Measurements from ENCODE around the gene OR4D2. TPM values are rescaled to one million over a fixed set of nuclear protein-coding genes. Genes with fewer than 3 reads are reported as not detected.

The OR4D2 gene
- total RNA-seq, 1 experiment from 2014 or later = not detected

GRCh38 chr17:58200024-58200633 lies 33.3 kb downstream of the OR4D2 start:
- H3K4me3 Mint-ChIP-seq (ENCODE audit: unreplicated experiment) = no peak overlapping the region
- no peak overlapping the region for H3K27ac Mint-ChIP-seq (ENCODE audit: unreplicated experiment)
- intact Hi-C loops (cut with micrococcal nuclease; ENCODE audit: unreplicated experiment) = loop anchor here (1.0 kb wide), 1 partner anchor 19 kb away; the partner anchor contains the start of gene MKS1

GRCh38 chr17:58202859-58203258 lies 36.1 kb downstream of the OR4D2 start:
- H3K4me3 ChIP-seq (ENCODE audit: low read depth, low read length) = no peak overlapping the region
- H3K36me3 ChIP-seq (ENCODE audit: control insufficient read depth, insufficient read depth, low read length) = no peaks in the 10 kb centered on the region
- Mint-ChIP-seq H3K27me3 (ENCODE audit: insufficient read depth, unreplicated experiment) (no peaks in the 10 kb centered on the region), H3K27ac (ENCODE audit: unreplicated experiment) (no peak overlapping the region), H3K36me3 (ENCODE audit: insufficient read depth, unreplicated experiment) (no peaks in the 10 kb centered on the region), H3K4me3 (ENCODE audit: unreplicated experiment) (no peak overlapping the region), H3K4me1 (ENCODE audit: low read depth, unreplicated experiment) (peaks cover 8% of the 10 kb centered on the region), H3K9me3 (ENCODE audit: unreplicated experiment) (no peaks in the 10 kb centered on the region)
- no TSS peak for BruUV-seq (replicated peaks)
- H3K27me3 ChIP-seq (replicated peaks; ENCODE audit: control insufficient read depth, insufficient read depth, low read length) = no peaks in the 10 kb centered on the region
- no peaks in the 10 kb centered on the region for H3K9me3 ChIP-seq
- H3K4me1 ChIP-seq = peaks cover 5% of the 10 kb centered on the region; the same call in 1 of the 2 replicates
- TF ChIP-seq CTCF (IDR thresholded peaks at IDR 0.05; ENCODE audit: insufficient read depth in 1 of 2, low read depth in 1 of 2, low read length in 1 of 2, severe bottlenecking in 1 of 2, unreplicated experiment in 1 of 2) = no peak
- ChIA-PET CTCF (interaction anchor here (0.6 kb wide), 2 partner anchors 57 to 232 kb away, joined by 4 read pairs; no protein-coding TSS in a partner anchor), POLR2A (no interaction called here)
- intact Hi-C loops (cut with micrococcal nuclease; ENCODE audit: unreplicated experiment) = no loop called here
- no peak for DNase-seq

More at GRCh38 chr17:58200024-58200633, 33.3 kb downstream of the OR4D2 start:
- H3K4me1 ChIP-seq = no peaks in the 10 kb centered on the region
- Mint-ChIP-seq H3K4me1 (ENCODE audit: low read depth, unreplicated experiment) (peaks cover 8% of the 10 kb centered on the region), H3K27me3 (ENCODE audit: insufficient read depth, unreplicated experiment) (peaks cover 4% of the 10 kb centered on the region), H3K9me3 (ENCODE audit: unreplicated experiment) (no peaks in the 10 kb centered on the region), H3K36me3 (ENCODE audit: insufficient read depth, unreplicated experiment) (no peaks in the 10 kb centered on the region)
- no peaks in the 10 kb centered on the region for H3K36me3 ChIP-seq (ENCODE audit: control insufficient read depth, insufficient read depth, low read length)
- BruUV-seq (replicated peaks) = no TSS peak
- ChIA-PET POLR2A (interaction anchor here (0.7 kb wide), 1 partner anchor 50 kb away, joined by 3 read pairs; no protein-coding TSS in a partner anchor), CTCF (interaction anchor here (0.5 to 1.1 kb wide), 7 partner anchors 19 to 315 kb away, joined by 3 to 8 read pairs (median 3); partner anchors contain the start of genes MKS1 and SRSF1)
- H3K9me3 ChIP-seq = no peaks in the 10 kb centered on the region
- H3K27me3 ChIP-seq (replicated peaks; ENCODE audit: control insufficient read depth, insufficient read depth, low read length) = no peaks in the 10 kb centered on the region
- peak; percentile 51 to 53 for TF ChIP-seq CTCF (IDR thresholded peaks at IDR 0.05; ENCODE audit: insufficient read depth in 1 of 2, low read depth in 1 of 2, low read length in 1 of 2, severe bottlenecking in 1 of 2, unreplicated experiment in 1 of 2)
- H3K4me3 ChIP-seq (ENCODE audit: low read depth, low read length) = no peak overlapping the region
- DNase-seq = peak; percentile 71 to 73

GRCh38 chr17:58204796-58205195 lies 38.0 kb downstream of the OR4D2 start:
- Mint-ChIP-seq H3K4me1 (ENCODE audit: low read depth, unreplicated experiment) (peaks cover 18% of the 10 kb centered on the region), H3K9me3 (ENCODE audit: unreplicated experiment) (no peaks in the 10 kb centered on the region), H3K27ac (ENCODE audit: unreplicated experiment) (no peak overlapping the region), H3K36me3 (ENCODE audit: insufficient read depth, unreplicated experiment) (no peaks in the 10 kb centered on the region), H3K27me3 (ENCODE audit: insufficient read depth, unreplicated experiment) (no peaks in the 10 kb centered on the region), H3K4me3 (ENCODE audit: unreplicated experiment) (no peak overlapping the region)
- peaks cover 2% of the 10 kb centered on the region; the same call in 1 of the 2 replicates for H3K36me3 ChIP-seq (ENCODE audit: control insufficient read depth, insufficient read depth, low read length)
- no peaks in the 10 kb centered on the region for H3K9me3 ChIP-seq
- no peak overlapping the region for H3K4me3 ChIP-seq (ENCODE audit: low read depth, low read length)
- intact Hi-C loops (cut with micrococcal nuclease; ENCODE audit: unreplicated experiment) = no loop called here
- DNase-seq = no peak
- no TSS peak for BruUV-seq (replicated peaks)
- H3K4me1 ChIP-seq = peaks cover 18% of the 10 kb centered on the region
- no peaks in the 10 kb centered on the region for H3K27me3 ChIP-seq (replicated peaks; ENCODE audit: control insufficient read depth, insufficient read depth, low read length)
- CTCF ChIA-PET = no interaction called here
- POLR2A ChIA-PET = no interaction called here
- TF ChIP-seq CTCF (IDR thresholded peaks at IDR 0.05; ENCODE audit: insufficient read depth in 1 of 2, low read depth in 1 of 2, low read length in 1 of 2, severe bottlenecking in 1 of 2, unreplicated experiment in 1 of 2) = no peak

All from Caco-2 (cell line).